Nephron (organoid): ENCODE data around the gene XPR1.

Experiments
- H3K27ac Mint-ChIP-seq, 3 experiments: 2 replicates each; pipeline ENCODE4 v1.8.0; 2020; ENCODE audit warnings: mixed read lengths in 3 of 3, mild to moderate bottlenecking in 2 of 3, moderate library complexity in 1 of 3
- H3K27me3 Mint-ChIP-seq: 2 replicates; pipeline ENCODE4 v1.8.0; 2021; ENCODE audit warnings: low read depth, mild to moderate bottlenecking, moderate library complexity, mixed read lengths
- H3K36me3 Mint-ChIP-seq: 2 replicates; pipeline ENCODE4 v1.8.0; 2020; ENCODE audit warnings: low read depth, mixed read lengths
- H3K4me1 Mint-ChIP-seq: 2 replicates; pipeline ENCODE4 v1.8.0; 2020; ENCODE audit warnings: mixed read lengths
- H3K4me3 Mint-ChIP-seq, 3 experiments: 2 replicates each; pipeline ENCODE4 v1.8.0; 2020; ENCODE audit warnings: mild to moderate bottlenecking in 3 of 3, mixed read lengths in 3 of 3, moderate library complexity in 2 of 3
- H3K9me3 Mint-ChIP-seq: 2 replicates; pipeline ENCODE4 v1.8.0; 2020; ENCODE audit warnings: mixed read lengths
- CTCF ChIP-seq, 3 experiments: fragments of 200-600 bp; sonication (generic); IDR thresholded peaks; one replicate each; pipeline ENCODE4 v1.5.0; 2021; ENCODE audit warnings: antibody characterized with exemption in 3 of 3; ENCODE audit not compliant: unreplicated experiment in 3 of 3

XPR1 gene

DNA sequence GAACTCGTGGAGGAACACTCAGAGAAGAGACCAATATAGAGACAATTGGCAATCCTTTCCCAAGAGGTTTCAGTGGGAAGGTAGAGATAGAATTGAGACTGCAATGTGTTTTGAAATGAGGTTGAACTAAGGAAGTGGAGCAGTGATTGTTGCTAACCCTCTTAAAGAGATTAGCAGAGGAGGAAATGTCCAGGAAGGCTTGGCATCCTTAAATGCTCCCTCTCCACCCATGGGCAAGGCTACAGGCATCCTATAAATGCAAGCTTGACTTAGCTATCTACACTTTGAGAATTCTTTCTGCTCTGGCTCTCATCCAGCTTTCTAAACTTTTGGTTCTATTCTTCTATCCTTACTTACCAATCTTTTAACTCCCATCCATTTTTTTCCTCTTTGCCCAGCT is 30.3 kb upstream of the XPR1 start:
- TF ChIP-seq CTCF (IDR thresholded peaks at IDR 0.05; ENCODE audit: unreplicated experiment in 3 of 3) = no peak
- peaks cover 6% of the 10 kb centered on the region for H3K27me3 Mint-ChIP-seq
- no peak overlapping the region for H3K27ac Mint-ChIP-seq
- peaks cover 15% of the 10 kb centered on the region for H3K4me1 Mint-ChIP-seq
- no peaks in the 10 kb centered on the region for H3K36me3 Mint-ChIP-seq
- H3K4me3 Mint-ChIP-seq = no peak overlapping the region
- no peaks in the 10 kb centered on the region for H3K9me3 Mint-ChIP-seq

- no peaks in the 10 kb centered on the region for H3K36me3 Mint-ChIP-seq
- H3K9me3 Mint-ChIP-seq = no peaks in the 10 kb centered on the region
- H3K27me3 Mint-ChIP-seq = peaks cover 6% of the 10 kb centered on the region
- TF ChIP-seq CTCF (IDR thresholded peaks at IDR 0.05; ENCODE audit: unreplicated experiment in 3 of 3) = no peak
- H3K4me1 Mint-ChIP-seq = peaks cover 9% of the 10 kb centered on the region
- no peak overlapping the region for H3K4me3 Mint-ChIP-seq
- H3K27ac Mint-ChIP-seq = no peak overlapping the region
Measured at GRCh38 chr1:180603223-180603849, 28.5 kb upstream of the XPR1 start.

DNA sequence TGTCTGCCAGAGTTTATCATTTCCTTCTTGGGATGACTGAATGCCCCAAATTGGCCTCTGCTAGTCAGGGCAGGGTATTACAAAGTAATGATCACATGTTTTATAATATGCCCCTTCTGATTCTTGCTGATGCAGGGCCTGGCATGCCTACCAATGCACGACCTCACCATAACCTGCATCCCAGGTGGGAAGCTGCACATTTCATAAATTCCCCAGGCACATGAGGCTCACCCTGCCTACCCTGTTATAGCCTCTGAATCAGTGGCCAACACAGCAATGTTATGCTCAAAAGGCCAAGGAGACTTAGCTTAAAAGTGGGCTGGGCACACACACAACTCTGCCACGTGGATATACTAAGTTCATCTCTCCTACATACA is 28.0 kb upstream of the XPR1 start:
- TF ChIP-seq CTCF (IDR thresholded peaks at IDR 0.05; ENCODE audit: unreplicated experiment in 3 of 3) = no peak
- Mint-ChIP-seq H3K27ac (no peak overlapping the region), H3K9me3 (no peaks in the 10 kb centered on the region), H3K36me3 (no peaks in the 10 kb centered on the region), H3K4me3 (no peak overlapping the region), H3K4me1 (peaks cover 4% of the 10 kb centered on the region), H3K27me3 (peaks cover 6% of the 10 kb centered on the region)

GRCh38 chr1:180606155-180606554 is 25.7 kb upstream of the XPR1 start:
- Mint-ChIP-seq H3K9me3 (no peaks in the 10 kb centered on the region), H3K27ac (no peak overlapping the region), H3K4me3 (no peak overlapping the region), H3K4me1 (peaks cover 2% of the 10 kb centered on the region), H3K36me3 (no peaks in the 10 kb centered on the region), H3K27me3 (peaks cover 6% of the 10 kb centered on the region)
- no peak for TF ChIP-seq CTCF (IDR thresholded peaks at IDR 0.05; ENCODE audit: unreplicated experiment in 3 of 3)

DNA sequence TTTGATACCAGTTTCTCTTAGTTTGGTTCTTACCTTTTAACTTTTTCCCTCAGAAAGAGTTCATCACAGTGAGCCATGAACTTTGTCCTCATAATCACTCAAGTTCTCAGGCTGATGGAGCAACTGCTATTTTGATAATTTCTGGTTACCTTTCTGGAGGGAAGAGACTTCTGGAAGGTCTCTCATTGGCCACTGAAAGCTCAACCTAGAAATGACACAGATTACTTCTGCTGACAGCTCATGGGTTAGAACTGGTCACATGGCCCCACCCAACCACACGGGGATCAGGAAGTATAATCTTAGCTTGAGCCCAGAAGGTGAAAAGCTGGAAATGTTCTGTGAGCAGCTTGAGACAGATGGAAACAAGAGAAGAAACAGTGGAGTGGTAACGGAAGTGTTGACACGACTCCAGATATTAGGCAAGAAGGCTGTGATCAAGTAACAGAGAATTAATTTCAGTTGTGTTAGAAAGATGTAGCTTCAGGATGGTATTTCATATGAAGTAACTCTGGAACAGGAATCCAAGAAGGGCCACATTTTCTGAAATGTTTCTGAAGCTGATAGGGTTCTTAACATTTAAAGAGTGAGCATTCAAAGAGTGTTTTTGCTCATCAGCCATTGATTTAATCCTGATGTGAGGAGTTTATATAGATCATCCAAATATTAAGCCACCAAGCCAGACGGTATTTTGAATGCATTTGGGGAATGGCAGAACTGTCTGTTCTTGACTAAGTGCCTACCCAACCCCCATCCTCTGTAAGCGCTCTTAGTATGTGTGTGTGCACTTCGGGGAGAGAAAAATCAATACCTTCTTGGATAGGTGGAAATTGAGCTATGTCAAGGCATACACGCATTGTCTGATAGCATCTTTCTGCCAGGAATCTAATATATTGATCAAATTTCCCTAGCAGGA is 21.9 kb upstream of the XPR1 start:
- Mint-ChIP-seq H3K27ac (no peak overlapping the region), H3K36me3 (no peaks in the 10 kb centered on the region), H3K27me3 (no peaks in the 10 kb centered on the region), H3K9me3 (no peaks in the 10 kb centered on the region), H3K4me3 (no peak overlapping the region), H3K4me1 (peaks cover 7% of the 10 kb centered on the region)
- no peak for TF ChIP-seq CTCF (IDR thresholded peaks at IDR 0.05; ENCODE audit: unreplicated experiment in 3 of 3)
